ENCODE measurements around the gene ERCC5.

GRCh38 chr13:102807699-102808098 is 38.1 kb upstream of the ERCC5 start:
- no peak for TF ChIP-seq CTCF (conservative IDR thresholded peaks at IDR 0.05 in 1 of 2, IDR thresholded peaks at IDR 0.05 in 1 of 2; ENCODE audit: low read depth in 1 of 2, low read length in 2 of 2)
- no peak for TF ChIP-seq EZH2 (IDR thresholded peaks at IDR 0.05; ENCODE audit: low read length, missing control alignments)

All from fibroblast of lung (primary cell).